ENCODE data around the gene CFTR. TPM values are rescaled to one million over a fixed set of nuclear protein-coding genes. Genes with fewer than 3 reads are reported as not detected.

The CFTR gene
- total and polyA plus RNA-seq, 9 of the 15 experiments (the other 6 are each of a cell fraction or from before 2014, with no cell fraction given), result 0.20 TPM; not detected in 8

GRCh38 chr7:117661328-117661727 is 181.5 kb downstream of the CFTR start (continued):
- TF ChIP-seq CREB3L1 (IDR thresholded peaks at IDR 0.05; ENCODE audit: borderline replicate concordance, low read depth), result no peak
- TF ChIP-seq MLLT1 (IDR thresholded peaks at IDR 0.05), result no peak
- TF ChIP-seq MAFG (tag; conservative IDR thresholded peaks at IDR 0.05), result no peak
- no peak for TF ChIP-seq MAX (CRISPR knock-in tag; IDR thresholded peaks at IDR 0.05)
- no peak for TF ChIP-seq MECOM (CRISPR knock-in tag; IDR thresholded peaks at IDR 0.05)
- TF ChIP-seq SAFB2 (IDR thresholded peaks at IDR 0.05; ENCODE audit: borderline replicate concordance, low read depth, low read length, severe bottlenecking), result no peak
- no peak for TF ChIP-seq SAFB (IDR thresholded peaks at IDR 0.05; ENCODE audit: borderline replicate concordance, low read depth, low read length)
- no peak for TF ChIP-seq SMAD2 (IDR thresholded peaks at IDR 0.05; ENCODE audit: low read depth, low read length)
- no peak for TF ChIP-seq CBFA2T2 (conservative IDR thresholded peaks at IDR 0.05)
